PFSK-1 (cell line): Measurements from ENCODE around the gene RASA3.

Experiments
- FOXP2 ChIP-seq: optimal IDR thresholded peaks from 2 replicates; pipeline ENCODE3; 2011; ENCODE audit warnings: borderline replicate concordance, control low read depth, inconsistent platforms; ENCODE audit not compliant: insufficient read depth; ENCODE audit errors: extremely low read length, extremely low read depth
- POLR2AphosphoS5 ChIP-seq: IDR thresholded peaks from 2 replicates; pipeline ENCODE4 v1.6.1; 2012; ENCODE audit warnings: low read depth, mild to moderate bottlenecking, control low read depth, low read length, moderate library complexity
- SIN3A ChIP-seq: IDR thresholded peaks from 2 replicates; pipeline ENCODE4 v1.6.1; 2012; ENCODE audit warnings: mild to moderate bottlenecking, low read length, moderate library complexity, borderline replicate concordance; ENCODE audit not compliant: insufficient read depth
- TAF1 ChIP-seq: IDR thresholded peaks from 2 replicates; pipeline ENCODE4 v1.6.1; 2012; ENCODE audit warnings: low read length, control low read depth, borderline replicate concordance; ENCODE audit not compliant: insufficient read depth
- TF ChIP-seq, protein P1 (sequence below), 2 experiments: IDR thresholded peaks; 2 replicates each; pipeline versions ENCODE4 v1.6.1 to v1.8.0; 2011 to 2012; ENCODE audit warnings: low read depth in 2 of 2, low read length in 2 of 2, control low read depth in 1 of 2, inconsistent platforms in 1 of 2, mild to moderate bottlenecking in 1 of 2, moderate library complexity in 1 of 2; ENCODE audit not compliant: insufficient read depth in 1 of 2

RASA3 gene

DNA sequence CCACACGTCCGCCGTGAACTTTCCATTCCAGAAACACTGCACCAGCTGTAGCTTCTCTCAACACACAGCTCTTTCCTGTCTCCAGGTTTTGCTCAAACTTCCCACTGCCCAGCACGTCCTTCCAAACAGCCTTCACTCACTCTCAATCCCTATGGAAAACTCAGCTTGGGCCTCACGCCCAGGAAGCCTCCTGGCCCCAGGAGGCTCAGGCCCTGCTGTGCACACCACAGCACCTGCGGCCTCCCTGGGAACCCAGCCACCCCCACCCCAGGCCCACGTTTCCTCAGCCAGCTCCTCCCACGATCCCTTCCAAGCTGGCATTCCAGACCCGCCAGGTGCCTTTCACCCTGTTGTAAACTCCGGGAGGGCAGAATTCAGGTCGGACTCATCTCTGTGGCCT, 193.7 kb downstream of the RASA3 start:
- no peak for TF ChIP-seq TAF1
- no peak for TF ChIP-seq FOXP2
- TF ChIP-seq POLR2AphosphoS5 = no peak
- TF ChIP-seq SIN3A = no peak
- TF ChIP-seq, protein P1, sequence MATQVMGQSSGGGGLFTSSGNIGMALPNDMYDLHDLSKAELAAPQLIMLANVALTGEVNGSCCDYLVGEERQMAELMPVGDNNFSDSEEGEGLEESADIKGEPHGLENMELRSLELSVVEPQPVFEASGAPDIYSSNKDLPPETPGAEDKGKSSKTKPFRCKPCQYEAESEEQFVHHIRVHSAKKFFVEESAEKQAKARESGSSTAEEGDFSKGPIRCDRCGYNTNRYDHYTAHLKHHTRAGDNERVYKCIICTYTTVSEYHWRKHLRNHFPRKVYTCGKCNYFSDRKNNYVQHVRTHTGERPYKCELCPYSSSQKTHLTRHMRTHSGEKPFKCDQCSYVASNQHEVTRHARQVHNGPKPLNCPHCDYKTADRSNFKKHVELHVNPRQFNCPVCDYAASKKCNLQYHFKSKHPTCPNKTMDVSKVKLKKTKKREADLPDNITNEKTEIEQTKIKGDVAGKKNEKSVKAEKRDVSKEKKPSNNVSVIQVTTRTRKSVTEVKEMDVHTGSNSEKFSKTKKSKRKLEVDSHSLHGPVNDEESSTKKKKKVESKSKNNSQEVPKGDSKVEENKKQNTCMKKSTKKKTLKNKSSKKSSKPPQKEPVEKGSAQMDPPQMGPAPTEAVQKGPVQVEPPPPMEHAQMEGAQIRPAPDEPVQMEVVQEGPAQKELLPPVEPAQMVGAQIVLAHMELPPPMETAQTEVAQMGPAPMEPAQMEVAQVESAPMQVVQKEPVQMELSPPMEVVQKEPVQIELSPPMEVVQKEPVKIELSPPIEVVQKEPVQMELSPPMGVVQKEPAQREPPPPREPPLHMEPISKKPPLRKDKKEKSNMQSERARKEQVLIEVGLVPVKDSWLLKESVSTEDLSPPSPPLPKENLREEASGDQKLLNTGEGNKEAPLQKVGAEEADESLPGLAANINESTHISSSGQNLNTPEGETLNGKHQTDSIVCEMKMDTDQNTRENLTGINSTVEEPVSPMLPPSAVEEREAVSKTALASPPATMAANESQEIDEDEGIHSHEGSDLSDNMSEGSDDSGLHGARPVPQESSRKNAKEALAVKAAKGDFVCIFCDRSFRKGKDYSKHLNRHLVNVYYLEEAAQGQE (IDR thresholded peaks at IDR 0.05; ENCODE audit: insufficient read depth in 1 of 2, low read depth in 2 of 2, low read length in 2 of 2) = no peak

DNA sequence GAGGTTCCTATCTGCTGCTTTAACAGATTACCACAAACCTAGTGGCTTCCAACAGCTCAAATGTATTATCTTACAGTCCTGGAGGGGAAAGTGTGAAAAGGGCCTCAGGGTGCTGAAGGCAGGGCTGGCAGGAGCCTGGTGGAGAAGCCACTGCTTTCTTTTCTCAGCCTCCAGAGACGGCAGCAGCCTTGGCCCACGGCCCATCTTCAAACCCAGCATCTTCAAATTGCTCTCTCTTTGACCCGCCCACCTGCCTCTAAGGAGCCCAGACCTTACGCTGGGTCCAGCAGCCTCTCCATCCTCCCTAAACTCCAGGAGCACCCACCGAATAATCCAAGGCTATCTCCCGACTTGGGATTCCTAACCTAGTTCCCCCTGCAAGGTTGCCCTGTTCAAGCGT, 194.2 kb downstream of the RASA3 start:
- TF ChIP-seq POLR2AphosphoS5 (no peak), TAF1 (no peak), SIN3A (no peak), FOXP2 (no peak)
- TF ChIP-seq, protein P1 (IDR thresholded peaks at IDR 0.05; ENCODE audit: insufficient read depth in 1 of 2, low read depth in 2 of 2, low read length in 2 of 2) = no peak

DNA sequence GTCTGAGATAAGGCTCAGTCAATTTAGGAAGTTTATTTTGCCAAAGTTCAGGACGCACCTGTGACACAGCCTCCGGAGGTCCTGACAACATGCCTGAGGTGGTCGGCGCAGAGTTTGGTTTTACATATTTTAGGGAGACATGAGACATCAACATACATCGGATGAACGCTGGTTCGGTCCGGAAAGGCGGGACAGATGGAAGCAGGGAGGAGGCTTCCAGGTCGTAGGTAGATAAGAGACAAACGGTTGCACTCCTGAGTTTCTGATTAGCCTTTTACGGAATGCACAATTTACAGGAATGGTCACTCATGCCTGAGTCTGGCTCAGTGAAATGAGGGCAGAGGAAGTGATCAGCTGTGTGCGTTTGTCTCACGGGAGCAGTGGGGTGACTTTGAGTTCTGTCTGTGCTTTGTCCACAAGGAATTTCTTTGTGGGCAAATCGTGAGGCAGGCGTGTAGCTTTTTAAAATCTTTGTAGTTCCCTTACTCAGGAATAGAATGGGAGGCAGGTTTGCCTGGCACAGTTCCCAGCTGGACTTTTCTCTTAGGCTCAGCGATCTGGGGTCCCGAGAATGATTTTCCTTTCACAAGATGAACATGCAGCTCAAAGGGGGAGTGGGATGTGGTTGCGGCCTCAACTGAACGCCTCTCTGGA, 194.8 kb downstream of the RASA3 start:
- no peak for TF ChIP-seq POLR2AphosphoS5

DNA sequence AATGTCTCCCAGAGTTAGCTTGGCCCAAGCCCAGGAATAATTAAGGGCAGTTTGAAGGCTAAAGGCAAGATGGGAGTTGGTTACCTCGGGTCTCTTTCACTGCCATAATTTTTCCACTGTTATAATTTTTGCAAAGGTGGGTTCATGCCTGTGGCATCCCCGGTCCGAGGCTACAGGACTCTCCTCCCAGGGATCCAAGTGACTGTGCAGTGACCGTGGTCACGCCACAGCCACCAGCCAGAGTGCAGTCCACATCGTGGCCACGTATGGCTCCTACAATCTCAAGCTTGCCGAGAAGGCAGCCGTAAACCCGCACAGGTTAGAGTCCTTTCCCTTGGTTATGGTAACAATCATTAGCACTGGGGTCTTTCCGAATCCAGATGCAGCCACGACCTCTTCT, 195.3 kb downstream of the RASA3 start:
- TF ChIP-seq SIN3A (no peak), FOXP2 (no peak), POLR2AphosphoS5 (no peak), TAF1 (no peak)
- TF ChIP-seq, protein P1 (IDR thresholded peaks at IDR 0.05; ENCODE audit: insufficient read depth in 1 of 2, low read depth in 2 of 2, low read length in 2 of 2) = no peak

DNA sequence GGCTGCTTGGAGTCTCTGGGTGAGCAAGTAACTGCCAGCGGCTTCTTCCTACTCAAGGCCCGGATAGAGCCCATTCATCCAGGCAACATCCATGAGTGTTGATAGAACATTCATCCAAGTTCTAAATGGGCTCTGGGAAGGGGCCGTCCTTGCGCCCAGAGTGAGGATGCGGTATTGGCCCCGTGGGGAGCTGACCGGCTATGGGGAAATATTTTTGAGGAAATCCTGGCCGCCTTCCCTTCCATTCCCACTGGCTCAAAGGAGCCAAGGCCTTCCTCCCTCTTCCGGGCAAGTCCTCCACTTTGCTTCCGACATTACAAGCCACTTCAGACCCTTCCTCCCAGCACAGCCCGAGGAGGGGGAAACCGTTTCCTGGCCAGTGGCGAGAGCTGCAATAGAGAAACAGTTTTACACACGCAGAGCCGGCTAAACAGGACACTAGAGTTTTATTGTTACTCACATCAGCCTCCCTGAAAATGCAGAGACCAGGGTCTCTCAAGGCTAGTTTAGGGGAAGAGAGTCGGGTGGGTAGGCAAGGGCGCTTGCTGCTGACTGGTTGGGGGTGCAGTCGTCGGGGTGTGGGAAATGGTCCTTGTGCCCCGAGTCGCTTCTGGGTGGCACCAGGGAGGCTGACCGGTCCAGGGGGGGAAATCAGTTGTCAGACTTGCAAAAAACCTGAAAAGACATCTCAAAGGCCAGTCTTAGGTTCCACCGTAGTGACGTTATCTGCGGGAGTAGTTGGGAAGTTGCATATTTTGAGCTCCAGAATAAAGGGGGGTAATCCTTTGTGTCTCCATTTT, 196.1 kb downstream of the RASA3 start:
- TF ChIP-seq POLR2AphosphoS5 = no peak
- TF ChIP-seq SIN3A = no peak
- no peak for TF ChIP-seq TAF1
- no peak for TF ChIP-seq FOXP2
- TF ChIP-seq, protein P1 (IDR thresholded peaks at IDR 0.05; ENCODE audit: insufficient read depth in 1 of 2, low read depth in 2 of 2, low read length in 2 of 2) = no peak
